Fibroblast of lung (primary cell): ENCODE measurements around the gene YJEFN3. TPM values are rescaled to one million over a fixed set of nuclear protein-coding genes. Genes with fewer than 3 reads are reported as not detected.

ENCODE experiments used
- DNase-seq, 2 donors: peaks; one replicate each; pipeline versions ENCODE4 v3.0.0 to v3.0.0-alpha.2; 2010; ENCODE audit warnings: low read depth in 2 of 2
- H2AFZ ChIP-seq: 2 replicates; pipeline ENCODE4 v1.5.1; 2012; ENCODE audit warnings: low read length, control low read depth, inconsistent platforms
- H3K27ac ChIP-seq: 2 replicates; pipeline ENCODE4 v1.5.1; 2011; ENCODE audit warnings: low read length, control low read depth; ENCODE audit not compliant: insufficient read depth
- H3K27me3 ChIP-seq: 2 replicates; pipeline ENCODE4 v1.5.1; 2011; ENCODE audit warnings: mild to moderate bottlenecking, low read length; ENCODE audit not compliant: control insufficient read depth, insufficient read depth
- H3K36me3 ChIP-seq: 2 replicates; pipeline ENCODE4 v1.5.1; 2011; ENCODE audit warnings: low read length; ENCODE audit not compliant: control insufficient read depth, insufficient read depth
- H3K4me1 ChIP-seq: 2 replicates; pipeline ENCODE4 v1.5.1; 2011; ENCODE audit warnings: low read length; ENCODE audit not compliant: control insufficient read depth, insufficient read depth; ENCODE audit errors: extremely low read depth
- H3K4me2 ChIP-seq: 2 replicates; pipeline ENCODE4 v1.5.1; 2011; ENCODE audit warnings: low read length, control low read depth; ENCODE audit not compliant: insufficient read depth; ENCODE audit errors: extremely low read depth
- H3K4me3 ChIP-seq, 4 experiments: fragments of 200-600 bp in 1 of 4; sonication (generic) in 1 of 4; replicated peaks in 1 of 4; 2 replicates each; pipeline ENCODE4 v1.5.1; 2011 to 2016; ENCODE audit warnings: low read length in 4 of 4, low read depth in 3 of 4, mild to moderate bottlenecking in 3 of 4, control low read depth in 2 of 4, inconsistent platforms in 1 of 4, mixed read lengths in 1 of 4; ENCODE audit not compliant: insufficient read depth in 1 of 4; ENCODE audit errors: control extremely low read depth in 1 of 4
- H3K79me2 ChIP-seq: 2 replicates; pipeline ENCODE4 v1.5.1; 2012; ENCODE audit warnings: mild to moderate bottlenecking, low read length, inconsistent platforms; ENCODE audit not compliant: control insufficient read depth, insufficient read depth
- H3K9ac ChIP-seq: 2 replicates; pipeline ENCODE4 v1.5.1; 2011; ENCODE audit warnings: mild to moderate bottlenecking, low read length, control low read depth; ENCODE audit not compliant: insufficient read depth
- H3K9me3 ChIP-seq: 2 replicates; pipeline ENCODE4 v1.5.1; 2012; ENCODE audit warnings: low read depth, low read length; ENCODE audit not compliant: control insufficient read depth, insufficient read depth
- H4K20me1 ChIP-seq: 2 replicates; pipeline ENCODE4 v1.5.1; 2011; ENCODE audit warnings: low read length; ENCODE audit not compliant: control insufficient read depth, insufficient read depth; ENCODE audit errors: extremely low read depth
- CTCF ChIP-seq, 2 donors: IDR thresholded peaks in 1 of 2; conservative IDR thresholded peaks in 1 of 2; 1 replicate in 1 of 2; 2 replicates in 1 of 2; pipeline ENCODE4 v1.5.1; 2011 to 2012; ENCODE audit warnings: low read length in 2 of 2, control low read depth in 1 of 2, inconsistent platforms in 1 of 2, low read depth in 1 of 2, mild to moderate bottlenecking in 1 of 2
- EZH2 ChIP-seq: IDR thresholded peaks from 2 replicates; pipeline ENCODE4 v1.5.1; 2012; ENCODE audit warnings: low read length, control low read depth, mild to moderate bottlenecking; ENCODE audit errors: missing control alignments
- polyA plus RNA-seq, 2 donors: library from polyadenylated mRNA; depleted of rRNA in 1 of 2; stranded (reverse) in 1 of 2; unstranded in 1 of 2; fragments of >200 nt; gene quantifications; 2 replicates each; pipeline ENCODE4 v1.2.1, GENCODE V29; 2011 to 2012; ENCODE audit warnings: missing spikeins in 1 of 2
- total RNA-seq: library from RNA; depleted of rRNA; stranded (reverse); fragments of >200 nt; gene quantifications from 2 replicates; pipeline ENCODE4 v1.2.1, GENCODE V29; 2014

Gene YJEFN3
- total and polyA plus RNA-seq, 2 donors (not counting 1 experiment from before 2014, with no cell fraction given): 0.50 to 0.62 TPM

- Histone ChIP-seq H3K27ac (no peak overlapping the region), H3K4me1 (no peaks in the 10 kb centered on the region), H3K4me2 (no peak overlapping the region), H3K79me2 (peaks cover 8% of the 10 kb centered on the region), H3K9me3 (no peaks in the 10 kb centered on the region), H2AFZ (no peak overlapping the region), H3K9ac (no peak overlapping the region), H3K4me3 (no peak overlapping the region), H4K20me1 (no peaks in the 10 kb centered on the region), H3K27me3 (no peaks in the 10 kb centered on the region), H3K36me3 (peaks cover 7% of the 10 kb centered on the region)
- no peak for DNase-seq
- TF ChIP-seq CTCF (conservative IDR thresholded peaks at IDR 0.05 in 1 of 2, IDR thresholded peaks at IDR 0.05 in 1 of 2; ENCODE audit: low read depth in 1 of 2, low read length in 2 of 2) (no peak), EZH2 (no peak)
These were observed 5.5 kb upstream of the YJEFN3 start for GRCh38 chr19:19523177-19523576.

- H3K4me3 ChIP-seq: no peak overlapping the region
- no peak overlapping the region for H2AFZ ChIP-seq
- H3K27ac ChIP-seq: no peak overlapping the region
- H3K9ac ChIP-seq: no peak overlapping the region
- H4K20me1 ChIP-seq: no peaks in the 10 kb centered on the region
- no peaks in the 10 kb centered on the region for H3K9me3 ChIP-seq
- no peak overlapping the region for H3K4me2 ChIP-seq
- peaks cover 6% of the 10 kb centered on the region for H3K79me2 ChIP-seq
- TF ChIP-seq CTCF (conservative IDR thresholded peaks at IDR 0.05 in 1 of 2, IDR thresholded peaks at IDR 0.05 in 1 of 2; ENCODE audit: low read depth in 1 of 2, low read length in 2 of 2) (no peak), EZH2 (no peak)
- H3K27me3 ChIP-seq: no peaks in the 10 kb centered on the region
- DNase-seq: no peak
- H3K36me3 ChIP-seq: peaks cover 7% of the 10 kb centered on the region
- H3K4me1 ChIP-seq: no peaks in the 10 kb centered on the region
These were observed 4.7 kb upstream of the YJEFN3 start for GRCh38 chr19:19524053-19524452.

- no peak for DNase-seq
- Histone ChIP-seq H3K27me3 (no peaks in the 10 kb centered on the region), H3K4me2 (no peak overlapping the region), H3K4me1 (no peaks in the 10 kb centered on the region), H3K4me3 (no peak overlapping the region), H2AFZ (no peak overlapping the region), H3K27ac (no peak overlapping the region), H3K9me3 (no peaks in the 10 kb centered on the region), H3K9ac (no peak overlapping the region), H3K79me2 (peaks cover under 1% of the 10 kb centered on the region), H3K36me3 (peaks cover 5% of the 10 kb centered on the region), H4K20me1 (no peaks in the 10 kb centered on the region)
- TF ChIP-seq CTCF (conservative IDR thresholded peaks at IDR 0.05 in 1 of 2, IDR thresholded peaks at IDR 0.05 in 1 of 2; ENCODE audit: low read depth in 1 of 2, low read length in 2 of 2): no peak
These were observed 2.9 kb upstream of the YJEFN3 start for GRCh38 chr19:19525611-19526380.
